NCI-H82 treated with DMSO at 0.1 percent for 48 hours (cell line): ENCODE results near the gene ZNF622.
"Not testable (repeated sequence)": the region's sequence is repeated elsewhere in the genome, so short reads cannot be mapped to it uniquely, and the experiment has no call there.

Experiments used
- DNase-seq: peaks from one replicate; lab custom pipeline; 2025; ENCODE audit not compliant: unreplicated experiment; lab: John Stamatoyannopoulos, UW

ZNF622 gene

GRCh38 chr5:16436065-16436682 lies 29.4 kb downstream of the ZNF622 start:
- DNase-seq, result not testable (repeated sequence)

GRCh38 chr5:16431490-16431889 lies 34.1 kb downstream of the ZNF622 start:
- DNase-seq, result no peak

DNA sequence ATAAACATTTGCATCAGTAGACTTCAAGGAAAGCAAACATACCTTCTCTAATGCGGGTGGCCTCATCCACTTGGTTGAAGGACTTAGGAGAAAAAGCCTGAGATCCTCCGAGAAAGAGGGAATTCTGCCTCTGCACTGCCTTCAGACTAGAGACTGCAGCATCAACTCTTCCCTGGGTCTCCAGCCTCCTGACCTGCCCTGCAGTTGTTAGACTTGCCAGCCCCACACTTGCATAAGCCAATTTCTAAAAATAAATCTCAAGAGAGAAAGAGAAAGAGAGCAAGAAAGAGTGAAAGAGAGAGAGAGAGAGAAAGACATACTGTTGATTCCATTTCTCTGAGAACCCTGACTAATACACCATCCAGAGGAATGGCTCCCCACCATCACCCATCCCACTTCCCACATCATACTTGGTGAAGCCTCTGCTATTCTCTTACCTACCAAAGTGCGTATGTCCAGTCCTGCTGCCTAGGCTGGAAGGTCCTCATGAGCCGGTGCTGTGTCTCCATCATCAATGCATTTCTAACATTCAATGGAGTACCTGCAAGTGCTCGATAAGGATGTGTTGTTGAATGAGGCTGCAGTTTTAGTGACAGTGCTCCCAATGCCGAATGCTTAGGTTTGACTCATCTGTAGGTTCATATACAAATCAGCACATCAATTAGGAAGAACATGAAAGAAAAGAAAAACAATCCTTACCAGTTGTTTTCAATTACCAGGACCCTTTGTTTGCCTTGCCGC lies 35.1 kb downstream of the ZNF622 start:
- DNase-seq, result no peak

DNA sequence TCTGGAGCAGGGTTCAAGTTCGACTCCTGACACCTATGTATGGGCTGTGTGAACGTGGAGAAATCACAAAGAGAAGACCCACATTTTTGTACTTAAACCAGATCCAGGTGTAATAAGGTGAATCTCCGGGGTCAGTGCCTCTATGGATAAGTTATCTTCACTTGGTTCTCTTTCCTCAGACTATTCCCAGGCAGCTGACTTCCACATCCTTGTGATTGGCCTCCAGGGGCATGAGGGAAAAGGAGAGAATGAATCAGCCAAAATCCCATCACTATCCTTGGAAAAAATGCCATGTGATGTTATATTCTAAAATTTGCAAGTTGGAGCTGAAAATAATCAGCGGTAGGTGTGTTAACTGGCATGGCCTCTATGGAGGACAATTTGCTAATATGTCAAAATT lies 37.2 kb downstream of the ZNF622 start:
- no peak for DNase-seq

DNA sequence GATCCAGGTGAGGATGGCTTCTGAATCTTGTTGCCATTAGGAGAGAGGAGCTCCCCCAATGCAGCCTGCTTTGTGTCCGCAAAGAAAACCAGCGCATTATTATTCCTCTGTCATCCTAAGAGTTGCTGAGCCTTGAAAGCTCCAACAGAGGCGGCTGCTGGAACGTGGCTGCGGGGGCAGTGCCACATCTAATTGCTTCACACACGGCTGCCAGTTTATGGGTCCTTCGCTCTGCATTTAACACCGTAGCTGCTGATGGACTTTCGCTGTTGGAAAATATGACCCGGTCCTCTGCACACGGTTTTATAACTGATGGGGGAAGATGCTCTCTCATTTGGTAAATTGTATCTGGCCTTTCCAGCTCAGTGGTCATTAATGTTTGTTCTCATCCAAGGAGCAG lies 38.0 kb downstream of the ZNF622 start:
- DNase-seq, result no peak

DNA sequence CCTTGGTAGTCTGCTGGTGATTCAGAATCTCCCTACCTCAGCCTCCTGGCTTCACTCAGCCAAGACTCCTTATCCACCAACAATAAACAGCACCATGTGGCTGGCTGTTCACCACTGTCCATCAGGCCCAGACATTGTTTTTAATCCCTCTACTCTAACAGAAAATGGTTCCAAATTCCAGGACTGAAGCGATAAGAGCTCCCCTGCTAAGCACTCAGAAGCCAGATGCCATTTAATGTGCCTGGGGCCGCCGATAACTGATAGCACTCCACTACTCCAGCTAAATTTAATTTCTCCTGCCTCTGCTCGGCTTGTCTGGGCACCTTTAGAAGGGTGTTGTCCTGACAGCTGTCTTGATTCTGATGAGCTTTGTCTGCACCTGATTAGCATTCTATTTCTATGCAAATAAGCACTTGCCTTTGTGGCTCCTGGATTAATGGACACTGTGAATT lies 47.1 kb downstream of the ZNF622 start:
- DNase-seq, result peak; percentile 77

- no peak for DNase-seq
Measured at GRCh38 chr5:16417398-16418074, 48.1 kb downstream of the ZNF622 start.

GRCh38 chr5:16414861-16415260 lies 50.7 kb downstream of the ZNF622 start:
- no peak for DNase-seq

- no peak for DNase-seq
Measured at GRCh38 chr5:16413166-16413860, 52.3 kb downstream of the ZNF622 start.

DNA sequence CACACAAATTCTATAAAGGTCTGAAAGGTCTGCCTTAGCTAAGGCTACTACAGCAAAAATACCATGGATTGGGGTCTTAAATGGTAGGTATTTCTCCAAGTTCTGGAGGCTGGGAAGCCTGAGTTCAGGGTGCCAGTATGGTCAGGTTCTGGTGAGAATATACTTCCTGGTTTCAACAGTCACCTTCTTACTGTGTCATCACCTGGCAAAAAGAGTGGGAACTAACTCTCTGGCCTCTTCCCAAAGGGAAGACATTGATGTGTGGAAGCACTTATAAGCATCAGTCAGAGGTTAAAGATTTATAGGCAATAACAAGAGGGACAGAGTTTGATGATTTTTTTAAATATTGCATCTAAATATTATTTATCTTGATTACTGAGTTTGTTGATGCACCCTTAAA lies 53.0 kb downstream of the ZNF622 start:
- DNase-seq, result no peak

DNA sequence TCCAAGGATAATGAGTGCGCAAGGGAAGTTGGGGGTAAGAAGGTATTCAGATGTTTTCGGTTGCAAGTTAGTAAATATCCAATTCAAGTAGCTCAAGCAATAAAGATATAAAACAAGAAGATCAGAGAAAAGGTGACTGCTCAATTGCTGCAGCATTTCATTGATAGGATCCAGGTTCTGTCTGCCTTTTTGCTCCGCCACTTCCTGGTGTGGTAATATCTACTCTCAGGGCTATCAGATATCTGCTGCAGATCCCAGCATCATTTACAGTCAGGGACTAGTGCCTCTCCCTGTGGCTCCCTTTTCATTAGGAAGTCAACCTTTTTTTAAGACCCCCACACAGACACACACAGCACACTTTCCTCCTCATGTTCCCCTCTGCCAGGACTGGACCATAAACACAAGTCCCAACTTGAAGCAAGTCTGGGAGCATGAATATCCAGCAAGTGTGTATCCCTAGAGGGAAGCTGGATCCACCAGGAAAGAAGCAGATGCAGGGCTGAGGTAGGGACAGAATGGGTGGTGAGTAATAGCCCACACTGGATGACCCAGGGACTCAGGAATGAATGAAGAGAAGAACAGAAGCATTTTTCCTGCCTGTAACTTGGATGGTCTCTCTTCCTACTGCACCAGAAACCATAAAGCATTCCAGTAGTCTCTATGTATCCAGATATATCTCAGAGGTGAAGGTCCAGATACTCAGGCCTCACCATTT lies 53.7 kb downstream of the ZNF622 start:
- DNase-seq, result no peak

DNA sequence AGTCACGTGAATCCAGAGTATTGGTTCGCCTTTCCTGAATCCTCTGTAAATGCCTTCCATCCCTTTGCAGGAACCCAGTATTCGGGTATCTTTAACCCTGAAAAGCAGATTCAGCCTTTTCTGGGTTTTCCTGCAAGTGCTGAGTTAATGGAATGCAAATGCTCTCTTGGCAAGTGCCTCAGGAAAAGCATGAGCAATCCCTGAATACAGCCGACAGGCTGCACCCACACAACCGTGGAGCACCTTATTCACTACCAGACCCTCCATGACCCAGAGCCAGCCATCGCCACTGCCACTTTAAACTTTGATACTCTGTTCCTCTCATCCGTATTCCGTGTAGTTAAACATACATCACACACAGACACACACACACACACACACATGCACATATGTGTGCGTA lies 54.4 kb downstream of the ZNF622 start:
- DNase-seq, result no peak

DNA sequence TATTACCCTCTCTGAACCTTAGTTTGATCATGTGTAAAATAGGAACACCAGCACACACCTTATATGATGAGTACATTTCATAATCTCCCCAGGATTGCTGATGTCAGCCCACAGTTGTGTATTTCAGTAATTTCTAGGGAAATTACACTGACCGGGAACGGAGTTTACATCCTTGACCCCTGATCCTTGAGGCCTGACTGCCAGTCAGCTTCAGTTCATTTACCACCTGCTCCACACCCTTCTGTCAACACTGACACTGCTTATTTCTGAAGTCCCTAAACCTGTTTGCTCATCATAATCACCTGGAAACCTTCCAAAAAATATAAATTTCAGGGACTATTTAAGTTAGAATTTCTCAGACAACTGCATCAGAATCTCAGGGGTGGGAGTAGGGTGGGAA lies 55.3 kb downstream of the ZNF622 start:
- DNase-seq, result no peak

GRCh38 chr5:16406630-16407029 lies 59.0 kb downstream of the ZNF622 start:
- no peak for DNase-seq

DNA sequence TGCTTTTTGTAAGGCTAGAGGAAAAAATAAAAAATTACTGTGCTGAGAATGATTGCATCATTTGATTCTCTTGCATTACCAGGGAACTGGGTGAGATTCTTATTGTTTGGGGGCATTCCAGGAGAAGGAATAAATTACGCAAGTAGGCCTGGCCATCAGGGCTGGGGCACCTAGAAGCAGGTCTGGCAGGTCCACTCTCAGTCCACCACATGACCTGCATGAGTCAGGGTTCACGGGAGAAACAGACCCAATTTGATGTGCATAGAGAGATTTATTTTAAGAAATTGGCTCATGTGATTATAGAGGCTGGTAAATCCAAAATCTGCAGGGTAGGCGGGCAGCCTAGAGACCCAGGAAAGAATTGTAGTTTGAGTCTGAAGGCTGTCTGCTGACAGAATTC lies 59.6 kb downstream of the ZNF622 start:
- no peak for DNase-seq
